OCI-LY1 (cell line): ENCODE data around the gene IGLL5.
A peak's percentile ranks its signal among the peaks of the same experiment; 100 is the strongest.

Experiments
- H2AFZ ChIP-seq: fragments of 200-600 bp; sonication (generic), shearing (Covaris generic); 2 replicates; pipeline ENCODE4 v1.6.0; 2014; ENCODE audit warnings: antibody characterized with exemption, mild to moderate bottlenecking, low read length
- H3F3A ChIP-seq: fragments of 200-600 bp; sonication (generic), shearing (Covaris generic); 2 replicates; pipeline ENCODE4 v1.6.0; 2014; ENCODE audit warnings: mild to moderate bottlenecking, antibody characterized with exemption, low read length, moderate library complexity; ENCODE audit not compliant: insufficient read depth
- H3K27ac ChIP-seq: fragments of 200-600 bp; sonication (generic); 2 replicates; pipeline ENCODE4 v1.5.1; 2014; ENCODE audit warnings: low read length, mixed run types, mild to moderate bottlenecking, low read depth; ENCODE audit not compliant: poor library complexity, severe bottlenecking
- H3K27me3 ChIP-seq: fragments of 200-600 bp; sonication (generic); 2 replicates; pipeline ENCODE4 v1.6.0; 2014; ENCODE audit warnings: antibody characterized with exemption, mild to moderate bottlenecking, low read length, moderate library complexity; ENCODE audit not compliant: insufficient read depth
- H3K36me3 ChIP-seq: fragments of 200-600 bp; sonication (generic); 2 replicates; pipeline ENCODE4 v1.6.1; 2014; ENCODE audit warnings: mild to moderate bottlenecking, antibody characterized with exemption, low read length, moderate library complexity, mixed read lengths; ENCODE audit not compliant: insufficient read depth
- H3K4me1 ChIP-seq: fragments of 200-600 bp; sonication (generic); 2 replicates; pipeline ENCODE4 v1.5.1; 2014; ENCODE audit warnings: mild to moderate bottlenecking, low read length, moderate library complexity; ENCODE audit not compliant: insufficient read depth, severe bottlenecking
- H3K4me2 ChIP-seq: fragments of 200-600 bp; sonication (generic), shearing (Covaris generic); 2 replicates; pipeline ENCODE4 v1.6.1; 2014; ENCODE audit warnings: low read length
- H3K4me3 ChIP-seq: fragments of 200-600 bp; sonication (generic); 2 replicates; pipeline ENCODE4 v1.5.1; 2014; ENCODE audit warnings: low read length, low read depth, mild to moderate bottlenecking, mixed read lengths; ENCODE audit not compliant: poor library complexity, severe bottlenecking
- H3K79me2 ChIP-seq: fragments of 200-600 bp; shearing (Covaris generic); 2 replicates; pipeline ENCODE4 v1.6.1; 2016; ENCODE audit warnings: mixed run types, low read length, mixed read lengths; ENCODE audit not compliant: insufficient read depth
- H3K9ac ChIP-seq: fragments of 200-600 bp; sonication (generic), shearing (Covaris generic); 2 replicates; pipeline ENCODE4 v1.6.1; 2014; ENCODE audit warnings: mild to moderate bottlenecking, low read length, mixed read lengths
- H3K9me2 ChIP-seq: fragments of 200-600 bp; sonication (generic), shearing (Covaris generic); 2 replicates; pipeline ENCODE4 v1.6.1; 2014; ENCODE audit warnings: low read depth, mild to moderate bottlenecking, low read length, mixed read lengths
- H3K9me3 ChIP-seq: fragments of 200-600 bp; shearing (Covaris generic); 2 replicates; pipeline ENCODE4 v1.6.1; 2014; ENCODE audit warnings: low read length, mixed read lengths
- H4K20me1 ChIP-seq: fragments of 200-600 bp; sonication (generic), shearing (Covaris generic); 2 replicates; pipeline ENCODE4 v1.6.0; 2016; ENCODE audit warnings: mild to moderate bottlenecking, low read length; ENCODE audit not compliant: insufficient read depth
- CTCF ChIP-seq: fragments of 200-600 bp; sonication (generic), shearing (Covaris generic); IDR thresholded peaks from 2 replicates; pipeline ENCODE4 v1.5.1; 2017; ENCODE audit warnings: mild to moderate bottlenecking, antibody characterized with exemption, low read length, moderate library complexity, mixed read lengths
- EZH2 ChIP-seq: fragments of 200-600 bp; sonication (generic), shearing (Covaris generic); IDR thresholded peaks from 2 replicates; pipeline ENCODE4 v1.8.0; 2017; ENCODE audit warnings: borderline replicate concordance, mixed run types, mild to moderate bottlenecking, antibody characterized with exemption, low read length, moderate library complexity, mixed read lengths

The IGLL5 gene

GRCh38 chr22:22924369-22925145 lies 36.9 kb downstream of the IGLL5 start:
- Histone ChIP-seq H3K9ac (peak overlapping the region; percentile 97), H3K36me3 (peaks cover 6% of the 10 kb centered on the region; the same call in 1 of the 2 replicates), H3K4me2 (0 out of 2 replicates have a peak overlapping the region, but pooled peaks have one; percentile 2), H3K27me3 (no peaks in the 10 kb centered on the region), H3F3A (peaks cover 12% of the 10 kb centered on the region; the same call in 1 of the 2 replicates), H3K79me2 (no peaks in the 10 kb centered on the region), H3K4me1 (peaks cover 99% of the 10 kb centered on the region), H3K4me3 (no peak overlapping the region), H2AFZ (no peak overlapping the region), H4K20me1 (no peaks in the 10 kb centered on the region), H3K27ac (peak overlapping the region; percentile 99), H3K9me2 (no peaks in the 10 kb centered on the region), H3K9me3 (no peaks in the 10 kb centered on the region)
- TF ChIP-seq EZH2 (no peak), CTCF (no peak)

DNA sequence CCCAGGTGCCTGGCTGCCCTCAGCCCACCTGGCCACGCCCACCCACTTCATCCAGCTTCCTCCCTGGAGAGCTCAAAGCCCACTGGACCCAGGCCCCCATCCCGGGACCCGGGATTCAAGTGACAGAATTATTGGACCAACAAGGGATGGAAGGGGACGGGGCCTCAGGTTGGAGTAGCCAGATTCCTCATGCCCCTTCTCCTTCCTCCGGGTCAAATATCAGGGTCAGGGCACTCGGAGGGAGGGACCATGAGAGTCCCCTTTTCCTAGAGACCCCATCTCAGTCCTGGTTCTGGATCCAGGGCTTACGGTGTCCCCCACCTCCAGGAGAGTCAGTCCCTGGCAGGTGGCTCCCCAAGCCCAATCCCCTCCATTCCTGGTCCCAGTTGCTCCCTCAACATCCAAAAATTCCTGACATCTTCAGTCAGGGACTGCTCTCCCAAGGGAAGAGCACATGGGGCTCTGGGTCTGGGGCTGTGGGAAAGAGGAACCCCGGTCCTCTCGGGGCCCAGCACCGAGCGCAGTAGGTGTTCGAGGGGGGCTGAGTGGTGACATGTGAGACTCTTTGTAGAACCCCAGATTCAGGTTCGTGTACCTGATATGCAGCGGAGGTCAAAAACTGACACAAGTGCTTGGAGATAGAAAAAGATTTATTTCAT lies 37.7 kb downstream of the IGLL5 start:
- Histone ChIP-seq H3K4me2 (peak overlapping the region; percentile 39), H3K9me3 (no peaks in the 10 kb centered on the region), H3K36me3 (peaks cover under 1% of the 10 kb centered on the region; the same call in 1 of the 2 replicates), H3K4me3 (no peak overlapping the region), H2AFZ (no peak overlapping the region), H3F3A (peaks cover 12% of the 10 kb centered on the region; the same call in 1 of the 2 replicates), H3K27me3 (no peaks in the 10 kb centered on the region), H3K79me2 (no peaks in the 10 kb centered on the region), H4K20me1 (no peaks in the 10 kb centered on the region), H3K4me1 (peaks cover 99% of the 10 kb centered on the region), H3K27ac (peak overlapping the region; percentile 99), H3K9ac (peak overlapping the region; percentile 97), H3K9me2 (no peaks in the 10 kb centered on the region)
- no peak for TF ChIP-seq EZH2
- no peak for TF ChIP-seq CTCF

DNA sequence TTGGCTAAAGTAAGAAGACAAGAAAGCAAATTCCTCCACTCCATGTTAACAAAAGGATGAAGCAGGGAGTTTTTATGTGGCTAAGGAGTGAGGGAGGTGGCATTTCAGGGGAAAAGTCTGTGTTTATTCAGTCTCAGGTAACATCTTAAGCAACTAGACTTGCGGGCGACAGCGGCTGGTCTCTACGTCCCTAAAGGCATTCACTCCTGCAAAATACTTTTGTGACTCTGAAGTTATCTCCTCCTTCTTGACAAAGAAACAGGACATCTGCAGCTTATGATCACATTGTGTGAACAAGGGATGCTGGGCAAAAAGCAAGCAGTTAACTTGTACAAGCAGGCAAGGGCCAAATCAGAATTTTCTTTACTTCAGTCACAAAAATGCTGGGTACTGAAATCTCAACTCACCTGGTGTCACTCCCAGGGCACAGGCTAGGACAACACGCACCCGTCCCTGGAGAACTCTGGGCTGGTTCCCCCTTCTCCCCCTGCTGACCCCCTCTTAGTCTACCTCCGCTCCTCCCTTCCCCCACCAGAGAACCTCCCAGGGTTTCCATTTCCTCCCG lies 38.3 kb downstream of the IGLL5 start:
- Histone ChIP-seq H3F3A (peaks cover 12% of the 10 kb centered on the region; the same call in 1 of the 2 replicates), H3K9ac (peak overlapping the region; percentile 97), H3K4me2 (peak overlapping the region; percentile 39), H3K36me3 (no peaks in the 10 kb centered on the region), H3K9me2 (no peaks in the 10 kb centered on the region), H3K9me3 (no peaks in the 10 kb centered on the region), H2AFZ (no peak overlapping the region), H3K27ac (peak overlapping the region; percentile 99), H3K79me2 (no peaks in the 10 kb centered on the region), H3K4me3 (no peak overlapping the region), H3K27me3 (no peaks in the 10 kb centered on the region), H3K4me1 (peaks cover 99% of the 10 kb centered on the region), H4K20me1 (no peaks in the 10 kb centered on the region)
- TF ChIP-seq CTCF, result no peak
- no peak for TF ChIP-seq EZH2
